ENCODE results near the gene KRTAP12-2.

- TF ChIP-seq POLR2A (IDR thresholded peaks at IDR 0.05) (no peak), CTCF (IDR thresholded peaks at IDR 0.05) (no peak), POLR2AphosphoS5 (IDR thresholded peaks at IDR 0.05) (no peak), EP300 (IDR thresholded peaks at IDR 0.05) (no peak)
Observed at GRCh38 chr21:44700101-44701022, 33.6 kb upstream of the KRTAP12-2 start.
